Measurements from ENCODE around the gene AGAP1. TPM values are rescaled to one million over a fixed set of nuclear protein-coding genes. Genes with fewer than 3 reads are reported as not detected.

The AGAP1 gene
- total RNA-seq, 6 experiments from 2014 or later, result 8.1 to 11.2 (median 9.8) TPM

DNA sequence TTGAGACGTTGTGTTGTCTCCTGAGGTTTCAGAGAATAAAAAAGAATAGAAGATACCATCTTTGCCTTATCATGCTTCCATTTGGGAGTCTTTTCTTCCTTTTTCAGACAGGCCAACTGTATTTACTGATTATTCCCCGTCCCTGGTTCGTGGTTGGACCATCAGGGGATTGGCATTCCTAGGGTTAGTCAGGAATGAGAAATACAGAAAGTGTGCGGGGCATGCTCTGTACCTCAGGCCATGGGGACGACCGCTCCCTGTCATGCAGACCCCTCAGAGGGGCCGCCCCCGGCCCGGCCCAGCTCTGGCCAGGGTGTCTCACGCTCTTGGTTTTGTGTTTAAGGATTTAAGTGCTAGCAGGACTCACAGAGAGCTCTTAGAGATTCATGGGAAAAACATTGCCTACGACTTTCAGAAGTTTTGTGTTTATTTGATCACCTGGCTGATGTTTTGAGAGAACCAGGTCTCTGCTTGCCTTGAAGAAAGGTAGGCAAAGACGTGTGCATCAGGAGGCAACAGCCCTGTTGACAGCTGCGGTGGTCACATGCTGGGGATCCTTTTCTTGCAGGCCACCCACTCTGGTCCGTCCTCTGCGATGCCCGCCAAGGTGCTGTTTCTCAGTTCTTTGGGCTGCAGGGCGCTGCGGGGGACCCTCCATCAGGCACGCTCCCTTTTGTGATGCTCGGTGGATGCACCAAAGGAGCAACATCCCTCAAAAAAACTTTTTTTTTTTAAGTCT lies 317.8 kb downstream of the AGAP1 start:
- ATAC-seq (no peak), DNase-seq (no peak)
- TF ChIP-seq POLR2A (IDR thresholded peaks at IDR 0.05), result no peak
- TF ChIP-seq, protein P1, sequence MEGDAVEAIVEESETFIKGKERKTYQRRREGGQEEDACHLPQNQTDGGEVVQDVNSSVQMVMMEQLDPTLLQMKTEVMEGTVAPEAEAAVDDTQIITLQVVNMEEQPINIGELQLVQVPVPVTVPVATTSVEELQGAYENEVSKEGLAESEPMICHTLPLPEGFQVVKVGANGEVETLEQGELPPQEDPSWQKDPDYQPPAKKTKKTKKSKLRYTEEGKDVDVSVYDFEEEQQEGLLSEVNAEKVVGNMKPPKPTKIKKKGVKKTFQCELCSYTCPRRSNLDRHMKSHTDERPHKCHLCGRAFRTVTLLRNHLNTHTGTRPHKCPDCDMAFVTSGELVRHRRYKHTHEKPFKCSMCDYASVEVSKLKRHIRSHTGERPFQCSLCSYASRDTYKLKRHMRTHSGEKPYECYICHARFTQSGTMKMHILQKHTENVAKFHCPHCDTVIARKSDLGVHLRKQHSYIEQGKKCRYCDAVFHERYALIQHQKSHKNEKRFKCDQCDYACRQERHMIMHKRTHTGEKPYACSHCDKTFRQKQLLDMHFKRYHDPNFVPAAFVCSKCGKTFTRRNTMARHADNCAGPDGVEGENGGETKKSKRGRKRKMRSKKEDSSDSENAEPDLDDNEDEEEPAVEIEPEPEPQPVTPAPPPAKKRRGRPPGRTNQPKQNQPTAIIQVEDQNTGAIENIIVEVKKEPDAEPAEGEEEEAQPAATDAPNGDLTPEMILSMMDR (IDR thresholded peaks at IDR 0.05), result no peak
- Histone ChIP-seq H3K4me3 (no peak overlapping the region), H3K4me1 (no peaks in the 10 kb centered on the region), H3K27me3 (no peaks in the 10 kb centered on the region), H3K27ac (no peak overlapping the region), H3K36me3 (peaks cover 0 to 10% (median 0%) of the 10 kb centered on the region in 4 donors), H3K9me3 (no peaks in the 10 kb centered on the region)
- intact Hi-C loops (cut with DNase I), result no loop called here
- WGBS (ENCODE audit: insufficient coverage, low coverage, low lambda C conversion rate, missing lambda C conversion rate), result 97% methylated on average over 14 of the region's 20 CpGs

DNA sequence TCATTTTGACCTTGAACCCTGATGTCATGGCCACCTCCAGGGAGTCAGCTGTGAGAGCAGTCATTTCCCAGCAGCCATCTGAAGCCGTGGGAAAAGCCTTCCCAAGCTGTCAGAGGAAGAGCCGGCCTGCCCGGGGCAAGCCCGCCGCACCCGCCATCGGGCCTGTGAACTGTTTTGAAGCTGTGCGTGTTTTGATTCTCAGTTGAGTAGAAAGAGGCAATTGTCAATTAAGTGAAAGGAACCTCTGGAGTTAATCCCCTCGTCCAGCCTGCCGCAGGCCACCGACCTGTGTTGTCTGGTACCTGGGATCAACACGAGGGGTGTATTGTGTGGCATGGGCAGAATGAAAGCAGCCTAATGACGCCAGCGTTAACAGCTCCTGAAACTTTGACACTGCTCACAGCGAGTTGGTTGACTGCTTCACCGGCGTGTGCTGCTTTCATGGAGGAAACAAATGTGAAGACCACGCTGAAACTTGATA lies 318.4 kb downstream of the AGAP1 start:
- DNase-seq, result no peak
- H3K4me1 ChIP-seq, result no peaks in the 10 kb centered on the region
- no peak for ATAC-seq
- peaks cover 0 to 10% (median 0%) of the 10 kb centered on the region in 4 donors for H3K36me3 ChIP-seq
- H3K4me3 ChIP-seq, result no peak overlapping the region
- WGBS (ENCODE audit: insufficient coverage, low coverage, low lambda C conversion rate, missing lambda C conversion rate), result 89% methylated on average over 9 of the region's 18 CpGs
- no peaks in the 10 kb centered on the region for H3K27me3 ChIP-seq
- H3K9me3 ChIP-seq, result no peaks in the 10 kb centered on the region
- intact Hi-C loops (cut with DNase I), result no loop called here
- H3K27ac ChIP-seq, result no peak overlapping the region
- no peak for TF ChIP-seq POLR2A (IDR thresholded peaks at IDR 0.05)
- TF ChIP-seq, protein P1 (IDR thresholded peaks at IDR 0.05), result no peak

DNA sequence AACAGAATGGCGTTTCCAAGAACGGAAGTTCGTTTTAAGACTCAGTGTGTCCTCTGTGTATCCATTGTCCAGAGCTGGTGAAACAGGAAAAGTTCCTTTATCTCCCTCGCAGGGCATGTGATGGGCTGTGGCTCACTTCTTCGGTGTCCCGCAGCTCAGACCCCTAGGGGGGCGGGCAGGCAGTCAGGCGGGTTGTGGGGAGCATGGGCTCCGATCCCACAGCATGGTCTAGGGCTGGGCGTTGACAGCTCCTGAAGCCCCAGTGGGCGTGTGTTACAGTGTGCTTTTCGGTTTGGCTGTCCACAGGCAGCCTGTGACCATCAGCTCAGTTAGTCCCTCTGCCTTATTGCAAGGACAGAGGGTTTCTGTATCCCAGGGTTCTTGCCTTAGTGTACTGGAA lies 319.6 kb downstream of the AGAP1 start:
- intact Hi-C loops (cut with DNase I), result no loop called here

DNA sequence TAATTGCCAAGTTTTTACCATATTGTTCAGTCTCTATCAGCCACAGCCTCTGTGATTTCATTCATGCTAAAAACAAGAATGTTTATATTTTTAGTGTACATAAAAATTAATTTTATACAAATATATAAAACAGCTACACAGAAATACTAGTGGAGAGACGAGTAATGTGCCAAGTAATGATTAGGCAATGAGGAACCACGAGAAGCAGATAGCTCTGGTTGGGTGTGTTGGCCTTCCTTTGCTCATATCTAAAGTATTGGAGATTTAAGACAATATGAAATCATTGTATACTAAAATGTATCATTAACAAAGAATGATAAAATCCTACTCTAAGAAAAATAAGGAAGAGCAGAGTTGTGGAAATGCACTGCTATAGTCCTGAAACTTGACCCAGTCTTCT lies 326.7 kb downstream of the AGAP1 start:
- DNase-seq, result no peak
- Histone ChIP-seq H3K27me3 (no peaks in the 10 kb centered on the region), H3K4me3 (no peak overlapping the region), H3K4me1 (no peaks in the 10 kb centered on the region), H3K36me3 (no peaks in the 10 kb centered on the region), H3K9me3 (no peaks in the 10 kb centered on the region), H3K27ac (no peak overlapping the region)
- intact Hi-C loops (cut with DNase I), result no loop called here
- WGBS (ENCODE audit: insufficient coverage, low coverage, low lambda C conversion rate, missing lambda C conversion rate), result 59% methylated on average over 2 of the region's 2 CpGs
- TF ChIP-seq POLR2A (IDR thresholded peaks at IDR 0.05), result no peak
- TF ChIP-seq, protein P1 (IDR thresholded peaks at IDR 0.05), result no peak
- no peak for ATAC-seq

More for the DNA sequence above, 319.6 kb downstream of the AGAP1 start:
- Histone ChIP-seq H3K27me3 (no peaks in the 10 kb centered on the region), H3K9me3 (no peaks in the 10 kb centered on the region), H3K36me3 (peaks cover 0 to 9% (median 0%) of the 10 kb centered on the region in 4 donors), H3K27ac (no peak overlapping the region), H3K4me3 (no peak overlapping the region), H3K4me1 (no peaks in the 10 kb centered on the region)
- DNase-seq (no peak), ATAC-seq (no peak)
- TF ChIP-seq POLR2A (IDR thresholded peaks at IDR 0.05), result no peak
- TF ChIP-seq, protein P1 (IDR thresholded peaks at IDR 0.05), result no peak
- WGBS (ENCODE audit: insufficient coverage, low coverage, low lambda C conversion rate, missing lambda C conversion rate), result 97% methylated on average over 4 of the region's 12 CpGs

All from right lobe of liver (tissue), 6 donors.